K562 (cell line): ENCODE data around the gene TYSND1. TPM values are rescaled to one million over a fixed set of nuclear protein-coding genes. Genes with fewer than 3 reads are reported as not detected.

ENCODE experiments used
- ATAC-seq: fragments of 200-7000 bp; cut with Tn5 transposase; 3 replicates; pipeline ENCODE4 v1.9.1; 2020; ENCODE audit warnings: moderate library complexity
- BruUV-seq: library from RNA; stranded (reverse); fragments of 400-500 nt; replicated peaks from 2 replicates; lab custom pipeline; 2021; lab: Mats Ljungman, UMichigan
- CTCF ChIA-PET: fragments of 300-600 bp; formaldehyde crosslinking; extraction: SDS; loops from one replicate; lab custom pipeline; 2021; ENCODE audit warnings: low intra/inter-chr PET ratio; lab: Yijun Ruan, JAX
- POLR2A ChIA-PET: fragments of 300-600, 350-650 bp; sonication (Branson Sonifier 250); formaldehyde crosslinking; extraction: SDS; loops from one replicate; lab custom pipeline; 2021; ENCODE audit warnings: antibody characterized with exemption, inconsistent platforms; lab: Yijun Ruan, JAX
- DNase-seq, 4 experiments: peaks; one replicate each; pipeline versions ENCODE4 v3.0.0 to v3.0.0-alpha.2; 2011 to 2018; ENCODE audit warnings: low spot score in 3 of 4, mixed read lengths in 3 of 4; ENCODE audit errors: extremely low read depth in 1 of 4
- FAIRE-seq: peaks from 2 replicates; lab custom pipeline; 2011; peaks lifted over from hg19 to GRCh38; lab: Jason Lieb, UNC
- H2AFZ ChIP-seq: 2 replicates; pipeline ENCODE4 v1.6.0; 2011; ENCODE audit warnings: low read depth, low read length, control low read depth, inconsistent platforms
- H3K27ac ChIP-seq: fragments of 200-600 bp; 3 replicates; pipeline ENCODE4 v1.8.0; 2011; ENCODE audit warnings: low read depth, mild to moderate bottlenecking, control low read depth, inconsistent platforms, low read length, moderate library complexity, mixed read lengths; ENCODE audit errors: extremely low read depth
- H3K27me3 ChIP-seq, 2 experiments: fragments of 300-600 bp in 1 of 2; 2 replicates in 1 of 2; 3 replicates in 1 of 2; pipeline versions ENCODE4 v1.6.0 to v1.8.0; 2011; ENCODE audit warnings: inconsistent platforms in 2 of 2, low read length in 2 of 2, mild to moderate bottlenecking in 1 of 2, mixed read lengths in 1 of 2, moderate library complexity in 1 of 2; ENCODE audit not compliant: control insufficient read depth in 2 of 2, insufficient read depth in 2 of 2
- H3K36me3 ChIP-seq: fragments of 300-600 bp; 3 replicates; pipeline ENCODE4 v1.8.0; 2011; ENCODE audit warnings: mild to moderate bottlenecking, low read length, inconsistent platforms; ENCODE audit not compliant: control insufficient read depth, insufficient read depth
- H3K4me1 ChIP-seq, 2 experiments: fragments of 200-600 bp in 1 of 2; replicated peaks in 1 of 2; 2 replicates in 1 of 2; 3 replicates in 1 of 2; pipeline versions ENCODE4 v1.5.1 to v1.8.0; 2011; ENCODE audit warnings: inconsistent platforms in 2 of 2, low read length in 2 of 2, mild to moderate bottlenecking in 1 of 2, mixed read lengths in 1 of 2, moderate library complexity in 1 of 2; ENCODE audit not compliant: control insufficient read depth in 2 of 2, insufficient read depth in 2 of 2
- H3K4me2 ChIP-seq: 2 replicates; pipeline ENCODE4 v1.6.1; 2011; ENCODE audit warnings: low read length, control low read depth, inconsistent platforms, mixed read lengths; ENCODE audit not compliant: insufficient read depth
- H3K4me3 ChIP-seq: fragments of 200-600 bp; sonication (generic), shearing (Covaris generic); 2 replicates; pipeline ENCODE4 v1.5.1; 2016; ENCODE audit warnings: control low read depth, inconsistent platforms
- H3K79me2 ChIP-seq: fragments of 200-600 bp; 3 replicates; pipeline ENCODE4 v1.8.0; 2011; ENCODE audit warnings: low read length, inconsistent platforms; ENCODE audit not compliant: control insufficient read depth, insufficient read depth
- H3K9ac ChIP-seq, 2 experiments: 2 replicates each; pipeline versions ENCODE4 v1.6.0 to v1.6.1; 2011; ENCODE audit warnings: low read depth in 2 of 2, low read length in 2 of 2, control low read depth in 1 of 2, inconsistent platforms in 1 of 2, mild to moderate bottlenecking in 1 of 2, mixed read lengths in 1 of 2; ENCODE audit not compliant: insufficient read depth in 1 of 2
- H3K9me1 ChIP-seq: one replicate; pipeline ENCODE4 v1.6.0; 2011; ENCODE audit warnings: inconsistent platforms, mild to moderate bottlenecking, low read length, moderate library complexity; ENCODE audit not compliant: control insufficient read depth, insufficient read depth
- H3K9me3 ChIP-seq: replicated peaks from 2 replicates; pipeline ENCODE4 v1.5.1; 2011; ENCODE audit warnings: low read depth, low read length, inconsistent platforms; ENCODE audit not compliant: control insufficient read depth, insufficient read depth
- H4K20me1 ChIP-seq: replicated peaks from 2 replicates; pipeline ENCODE4 v1.6.1; 2011; ENCODE audit warnings: low read length, inconsistent platforms, mixed read lengths; ENCODE audit not compliant: control insufficient read depth, insufficient read depth
- BRF1 ChIP-seq: IDR thresholded peaks from 3 replicates; pipeline ENCODE4 v1.6.1; 2011; ENCODE audit warnings: borderline replicate concordance, mild to moderate bottlenecking; ENCODE audit not compliant: insufficient read length; ENCODE audit errors: extremely low read depth
- GABPB2 ChIP-seq: fragments of 250-450 bp; sonication (Bioruptor Pico); conservative IDR thresholded peaks from 2 replicates; pipeline ENCODE4 v1.5.1; 2021; ENCODE audit warnings: mild to moderate bottlenecking
- MCM3 ChIP-seq: fragments of 450-650 bp; IDR thresholded peaks from 2 replicates; pipeline ENCODE4 v1.6.1; 2016
- NR0B1 ChIP-seq: fragments of 450-650 bp; IDR thresholded peaks from one replicate; pipeline ENCODE4 v1.6.1; 2018; ENCODE audit warnings: mild to moderate bottlenecking, moderate library complexity; ENCODE audit not compliant: partially characterized antibody
- PML ChIP-seq: IDR thresholded peaks from 2 replicates; pipeline ENCODE4 v1.6.1; 2012; ENCODE audit warnings: low read length, inconsistent platforms
- RUNX1 ChIP-seq: sonication (generic); IDR thresholded peaks from 2 replicates; pipeline ENCODE4 v1.6.1; 2016; ENCODE audit warnings: antibody characterized with exemption, low read depth
- SAP30 ChIP-seq: fragments of 200-600 bp; sonication (generic); IDR thresholded peaks from 2 replicates; pipeline ENCODE4 v1.6.1; 2012; ENCODE audit warnings: borderline replicate concordance, low read depth, mild to moderate bottlenecking, moderate library complexity, low read length, control low read depth, inconsistent platforms; ENCODE audit not compliant: insufficient read depth, poor library complexity, severe bottlenecking
- ZNF253 ChIP-seq: fragments of 250-450 bp; sonication (Bioruptor Pico); conservative IDR thresholded peaks from 2 replicates; pipeline ENCODE4 v1.6.1; 2021; ENCODE audit warnings: mild to moderate bottlenecking
- ZNF280B ChIP-seq: fragments of 250-450 bp; sonication (Bioruptor Pico); IDR thresholded peaks from 2 replicates; pipeline ENCODE4 v1.5.1; 2021; ENCODE audit warnings: mild to moderate bottlenecking
- ZNF318 ChIP-seq, 2 experiments: fragments of 450-650 bp; IDR thresholded peaks; 2 replicates each; pipeline ENCODE4 v1.6.1; 2016; ENCODE audit warnings: mild to moderate bottlenecking in 2 of 2, borderline replicate concordance in 1 of 2, low read depth in 1 of 2, moderate library complexity in 1 of 2
- WGBS: fragments of 100-300 bp; shearing (Covaris generic); methylation state at CpG from one replicate; pipeline ENCODE4 v1.1.6; 2016; ENCODE audit warnings: low coverage, mixed read lengths; ENCODE audit not compliant: insufficient coverage; ENCODE audit errors: missing lambda C conversion rate; 5-methylcytosine and 5-hydroxymethylcytosine counted together
- in situ Hi-C: fragments of 300-500 bp; cut with MboI; formaldehyde crosslinking; loops from 4 replicates; pipeline ENCODE4 v1.15.0; 2018; ENCODE audit warnings: inconsistent platforms, mixed read lengths
- intact Hi-C: fragments of 100-400 bp; cut with micrococcal nuclease; formaldehyde crosslinking; loops from 2 replicates; pipeline ENCODE4 v1.14.2; 2022
- polyA plus RNA-seq, 8 experiments: library from polyadenylated mRNA; depleted of rRNA in 4 of 8; stranded (reverse) in 5 of 8; unstranded in 3 of 8; fragments of >200 nt; fragmentation: Nextera tagmentation in 2 of 8; fragmentation: Illumina TruSeq in 1 of 8; extraction: Ambion mirVana in 2 of 8; extraction: Trizol in 1 of 8; gene quantifications; 2 replicates each; pipeline versions ENCODE4 v1.2.1 to v1.2.3, GENCODE V29; 2011 to 2014; ENCODE audit warnings: inconsistent platforms in 1 of 8, missing spikeins in 1 of 8
- total RNA-seq, 7 experiments: library from RNA; depleted of rRNA in 6 of 7; stranded (reverse); fragments of >200 nt in 6 of 7; fragmentation: Illumina TruSeq in 2 of 7; extraction: Trizol in 2 of 7; gene quantifications; 2 replicates each; pipeline versions ENCODE4 v1.2.1 to v1.2.3, GENCODE V29; 2011 to 2021; ENCODE audit warnings: low replicate concordance in 1 of 7

Gene TYSND1
- total and polyA plus RNA-seq, 9 of the 15 experiments (the other 6 are each of a cell fraction or from before 2014, with no cell fraction given), result 0.60 to 2.0 (median 1.3) TPM

- Histone ChIP-seq H3K27me3 (no peaks in the 10 kb centered on the region; a peak in 1 of 5 replicates), H3K4me1 (peaks cover 4 to 8% of the 10 kb centered on the region in 2 experiments; a peak in 4 of 5 replicates), H3K4me2 (no peak overlapping the region), H4K20me1 (peaks cover 10% of the 10 kb centered on the region), H3K4me3 (no peak overlapping the region), H3K9me3 (no peaks in the 10 kb centered on the region), H3K9me1 (peaks cover 4% of the 10 kb centered on the region), H3K36me3 (peaks cover 23% of the 10 kb centered on the region; the same call in 2 of the 3 replicates), H2AFZ (no peak overlapping the region), H3K27ac (no peak overlapping the region), H3K9ac (no peak overlapping the region), H3K79me2 (no peaks in the 10 kb centered on the region)
- ATAC-seq, result no peak
- WGBS, result 49% methylated on average over 8 of the region's 8 CpGs
- in situ Hi-C loops, result no loop called here
- DNase-seq, result no peak
- ChIA-PET POLR2A (interaction anchor here (0.9 to 1.2 kb wide), 3 partner anchors 11 to 371 kb away, joined by 3 read pairs; no protein-coding TSS in a partner anchor), CTCF (interaction anchor here (0.6 kb wide), 1 partner anchor 150 kb away, joined by 3 read pairs; no protein-coding TSS in a partner anchor)
- FAIRE-seq, result no peak
- no TSS peak for BruUV-seq
- intact Hi-C loops, result no loop called here
- TF ChIP-seq GABPB2 (CRISPR knock-in tag) (no peak), PML (no peak), RUNX1 (no peak), SAP30 (no peak), ZNF253 (no peak), ZNF318 (IDR thresholded peaks at IDR 0.05; ENCODE audit: borderline replicate concordance in 1 of 2, low read depth in 1 of 2) (no peak), BRF1 (no peak), ZNF280B (no peak), NR0B1 (no peak), MCM3 (no peak)
Observed at GRCh38 chr10:70119623-70120022, 26.9 kb downstream of the TYSND1 start.
